ENCODE results near the gene VSTM1. TPM values are rescaled to one million over a fixed set of nuclear protein-coding genes. Genes with fewer than 3 reads are reported as not detected.

Gene VSTM1
- total RNA-seq, 1 experiment from 2014 or later = not detected

DNA sequence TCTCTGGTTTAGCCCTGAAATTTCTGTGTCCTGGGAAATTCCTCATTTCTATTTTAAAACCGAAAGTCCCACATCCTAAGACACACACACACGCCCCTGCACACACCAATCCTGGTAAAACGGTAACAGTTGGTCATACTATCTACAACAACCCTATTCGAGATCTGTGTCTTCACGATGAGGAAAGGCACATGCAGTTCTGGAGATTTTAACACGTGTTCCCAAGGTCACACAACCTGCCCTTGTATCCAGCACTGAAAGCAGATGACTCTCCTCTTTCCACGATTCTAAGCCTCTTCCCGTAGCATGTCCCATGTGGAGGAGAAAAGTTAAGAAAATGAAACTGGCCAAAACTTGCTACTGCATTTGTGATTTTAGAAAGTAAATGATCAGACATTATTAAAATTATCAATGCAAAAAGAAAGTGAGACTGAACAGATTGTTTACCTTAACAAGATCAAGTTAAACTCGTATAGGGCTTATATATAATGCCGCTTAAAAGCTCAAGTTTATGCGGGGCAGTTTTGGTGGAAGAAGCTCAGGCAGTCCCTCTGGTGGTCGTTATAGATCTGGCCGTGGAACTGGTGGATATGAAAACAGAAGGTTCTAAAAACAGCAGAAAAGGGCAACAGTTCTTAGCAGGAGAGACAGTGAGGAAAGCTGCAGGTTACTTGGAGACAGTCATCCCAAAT lies 32.7 kb downstream of the VSTM1 start:
- Histone ChIP-seq H3K79me2 (ENCODE audit: insufficient read depth, low read length) (no peaks in the 10 kb centered on the region), H4K91ac (ENCODE audit: insufficient read length, low read depth, low read length) (no peak overlapping the region), H2BK20ac (ENCODE audit: low read depth, low read length, poor library complexity, severe bottlenecking) (no peak overlapping the region), H3K56ac (ENCODE audit: insufficient read length, low read depth, low read length) (no peak overlapping the region), H3K9ac (ENCODE audit: extremely low read depth, insufficient read length, low read length) (no peak overlapping the region), H3K9me3 (ENCODE audit: control insufficient read depth, low read depth, low read length) (no peaks in the 10 kb centered on the region), H2BK5ac (ENCODE audit: insufficient read length, low read length) (no peak overlapping the region), H3K27me3 (ENCODE audit: insufficient read depth, low read length) (no peaks in the 10 kb centered on the region), H4K20me1 (ENCODE audit: control insufficient read depth, insufficient read depth, insufficient read length) (no peaks in the 10 kb centered on the region), H4K8ac (replicated peaks; ENCODE audit: insufficient read length, low read depth, low read length) (no peak overlapping the region), H3T11ph (ENCODE audit: low read length) (no peak overlapping the region), H3K27ac (ENCODE audit: insufficient read length, low read depth, low read length) (no peak overlapping the region), H2BK12ac (ENCODE audit: insufficient read length, low read depth, low read length) (no peak overlapping the region), H3K23ac (ENCODE audit: insufficient read length, low read depth, low read length) (no peak overlapping the region), H3K4me2 (ENCODE audit: insufficient read depth, insufficient read length, low read length) (no peak overlapping the region), H3K23me2 (ENCODE audit: insufficient read length, low read depth, low read length, poor library complexity, severe bottlenecking) (no peaks in the 10 kb centered on the region), H2AFZ (ENCODE audit: low read length) (no peak overlapping the region), H2BK120ac (ENCODE audit: low read depth, low read length, poor library complexity, severe bottlenecking) (no peak overlapping the region), H3K4ac (ENCODE audit: low read depth, low read length) (no peak overlapping the region), H3K4me1 (ENCODE audit: insufficient read depth, low read length) (peaks cover 3% of the 10 kb centered on the region), H2BK15ac (ENCODE audit: low read depth, low read length) (no peak overlapping the region), H4K5ac (ENCODE audit: insufficient read length, low read depth, low read length) (no peak overlapping the region), H3K18ac (ENCODE audit: insufficient read length, low read depth, low read length) (no peak overlapping the region), H3K79me1 (ENCODE audit: insufficient read depth, low read depth, low read length, poor library complexity, severe bottlenecking) (no peaks in the 10 kb centered on the region), H2AK5ac (ENCODE audit: insufficient read length, low read length) (no peak overlapping the region), H3K14ac (ENCODE audit: insufficient read depth, low read length) (no peak overlapping the region)
- Mint-ChIP-seq H3K36me3 (ENCODE audit: insufficient read depth in 1 of 3, low read depth in 3 of 3) (peaks cover 0 to 3% (median 0%) of the 10 kb centered on the region in 3 experiments; a peak in 2 of 7 replicates), H3K27ac (peak overlapping the region; percentile 5 to 67 (median 7); a peak in 4 of 7 replicates), H3K27me3 (ENCODE audit: low read depth) (no peaks in the 10 kb centered on the region; the same call in 1 of the 2 replicates), H3K9me3 (peaks cover 0 to 3% of the 10 kb centered on the region in 2 experiments; a peak in 1 of 5 replicates), H3K4me3 (peak overlapping the region in 1 of 2 experiments; percentile 8; a peak in 1 of 5 replicates), H3K4me1 (peaks cover 34 to 35% of the 10 kb centered on the region in 2 experiments)
- WGBS (ENCODE audit: extremely low coverage, insufficient read length, low lambda C conversion rate) = no CpG with 5 or more reads among the region's 13 CpGs
- DNase-seq = no peak
- TF ChIP-seq, protein P1, sequence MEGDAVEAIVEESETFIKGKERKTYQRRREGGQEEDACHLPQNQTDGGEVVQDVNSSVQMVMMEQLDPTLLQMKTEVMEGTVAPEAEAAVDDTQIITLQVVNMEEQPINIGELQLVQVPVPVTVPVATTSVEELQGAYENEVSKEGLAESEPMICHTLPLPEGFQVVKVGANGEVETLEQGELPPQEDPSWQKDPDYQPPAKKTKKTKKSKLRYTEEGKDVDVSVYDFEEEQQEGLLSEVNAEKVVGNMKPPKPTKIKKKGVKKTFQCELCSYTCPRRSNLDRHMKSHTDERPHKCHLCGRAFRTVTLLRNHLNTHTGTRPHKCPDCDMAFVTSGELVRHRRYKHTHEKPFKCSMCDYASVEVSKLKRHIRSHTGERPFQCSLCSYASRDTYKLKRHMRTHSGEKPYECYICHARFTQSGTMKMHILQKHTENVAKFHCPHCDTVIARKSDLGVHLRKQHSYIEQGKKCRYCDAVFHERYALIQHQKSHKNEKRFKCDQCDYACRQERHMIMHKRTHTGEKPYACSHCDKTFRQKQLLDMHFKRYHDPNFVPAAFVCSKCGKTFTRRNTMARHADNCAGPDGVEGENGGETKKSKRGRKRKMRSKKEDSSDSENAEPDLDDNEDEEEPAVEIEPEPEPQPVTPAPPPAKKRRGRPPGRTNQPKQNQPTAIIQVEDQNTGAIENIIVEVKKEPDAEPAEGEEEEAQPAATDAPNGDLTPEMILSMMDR (conservative IDR thresholded peaks at IDR 0.05) = peak; percentile 63
